HG03039 (cell line): ENCODE data around the gene PTK7.

ENCODE experiments used
- ATAC-seq: cut with Tn5 transposase; IDR thresholded peaks from one replicate; pipeline ENCODE4 v1.9.1; 2021; ENCODE audit warnings: mild to moderate bottlenecking, moderate library complexity; ENCODE audit not compliant: unreplicated experiment

The PTK7 gene

DNA sequence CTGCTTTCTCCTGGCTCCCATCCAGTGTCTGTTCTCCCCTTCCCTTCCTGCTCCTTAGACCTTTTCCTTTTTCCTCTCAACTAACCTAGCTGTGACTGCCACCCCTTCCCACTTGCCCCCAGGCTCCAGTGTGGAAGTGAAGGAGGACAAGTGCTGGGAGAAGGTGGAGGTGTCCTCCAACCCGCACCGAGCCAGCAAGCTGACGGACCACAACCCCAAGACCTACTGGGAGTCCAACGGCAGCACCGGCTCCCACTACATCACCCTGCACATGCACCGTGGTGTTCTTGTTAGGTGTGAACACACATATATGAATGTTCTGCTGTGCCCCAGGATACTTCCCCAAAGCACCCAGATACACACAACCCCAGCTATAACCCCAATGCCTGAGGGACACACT is 124.4 kb downstream of the PTK7 start:
- ATAC-seq, result no peak

DNA sequence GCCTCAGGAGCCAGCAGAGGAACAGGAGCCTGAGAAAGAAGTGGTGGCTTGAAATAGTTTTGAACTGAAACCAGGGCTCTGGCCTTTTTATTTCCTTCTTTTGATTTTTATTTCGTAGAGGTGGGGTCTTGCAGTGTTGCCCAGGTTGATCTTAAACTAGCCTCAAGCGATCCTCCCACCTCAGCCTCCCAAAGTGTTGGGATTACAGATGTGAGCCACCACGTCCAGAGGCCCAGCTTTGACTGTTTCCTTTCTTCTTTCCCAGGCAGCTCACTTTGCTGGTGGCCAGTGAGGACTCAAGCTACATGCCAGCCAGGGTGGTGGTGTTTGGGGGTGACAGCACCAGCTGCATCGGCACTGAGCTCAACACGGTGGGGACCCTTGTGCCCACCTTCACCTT is 126.3 kb downstream of the PTK7 start:
- ATAC-seq, result no peak

- ATAC-seq, result no peak
Observed at GRCh38 chr6:43203029-43203717, 127.1 kb downstream of the PTK7 start.

DNA sequence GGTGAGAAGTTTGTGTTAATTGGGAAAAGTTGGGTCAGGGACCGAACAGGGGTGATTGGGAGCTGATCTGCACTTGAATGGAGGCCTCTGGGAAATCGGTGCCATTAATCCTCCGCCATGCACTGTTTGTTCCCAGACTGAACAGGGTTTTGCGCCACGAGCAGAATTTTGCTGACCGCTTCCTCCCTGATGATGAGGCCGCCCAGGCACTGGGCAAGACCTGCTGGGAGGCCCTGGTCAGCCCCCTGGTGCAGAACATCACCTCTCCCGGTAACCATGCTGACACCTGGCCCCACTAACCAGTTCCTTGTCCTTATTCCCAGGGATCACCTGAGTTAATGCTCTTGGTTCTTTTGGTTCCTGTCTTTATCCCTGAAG is 127.6 kb downstream of the PTK7 start:
- ATAC-seq, result no peak

- no peak for ATAC-seq
Observed at GRCh38 chr6:43204271-43205105, 128.4 kb downstream of the PTK7 start.

DNA sequence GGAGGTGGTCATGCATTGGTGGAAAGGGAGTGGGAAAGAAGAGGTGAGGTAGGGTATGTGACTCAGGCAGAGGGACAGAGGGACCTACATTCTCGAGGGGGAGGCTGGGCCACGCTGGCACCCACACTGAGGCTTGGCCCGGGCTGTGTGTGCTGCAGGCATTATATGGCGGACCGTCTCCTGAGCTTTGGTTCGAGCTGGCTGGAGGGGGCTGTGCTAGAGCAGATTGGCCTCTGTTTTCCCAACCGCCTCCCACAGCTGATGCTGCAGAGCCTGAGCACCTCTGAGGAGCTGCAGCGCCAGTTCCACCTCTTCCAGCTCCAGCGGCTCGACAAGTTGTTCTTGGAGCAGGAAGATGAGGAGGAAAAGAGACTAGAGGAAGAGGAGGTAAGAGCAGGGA is 129.7 kb downstream of the PTK7 start:
- no peak for ATAC-seq

GRCh38 chr6:43207286-43207685 is 131.2 kb downstream of the PTK7 start:
- no peak for ATAC-seq
